GM19372 (cell line): ENCODE results near the gene MEGF11.
"Not testable (repeated sequence)": the region's sequence is repeated elsewhere in the genome, so short reads cannot be mapped to it uniquely, and the experiment has no call there.

Source experiments
- ATAC-seq: cut with Tn5 transposase; IDR thresholded peaks from one replicate; pipeline ENCODE4 v1.9.1; 2021; ENCODE audit warnings: mild to moderate bottlenecking, low read depth, moderate library complexity; ENCODE audit not compliant: unreplicated experiment

MEGF11 gene

GRCh38 chr15:66019368-66019767 lies 234.2 kb downstream of the MEGF11 start:
- ATAC-seq, result no peak

DNA sequence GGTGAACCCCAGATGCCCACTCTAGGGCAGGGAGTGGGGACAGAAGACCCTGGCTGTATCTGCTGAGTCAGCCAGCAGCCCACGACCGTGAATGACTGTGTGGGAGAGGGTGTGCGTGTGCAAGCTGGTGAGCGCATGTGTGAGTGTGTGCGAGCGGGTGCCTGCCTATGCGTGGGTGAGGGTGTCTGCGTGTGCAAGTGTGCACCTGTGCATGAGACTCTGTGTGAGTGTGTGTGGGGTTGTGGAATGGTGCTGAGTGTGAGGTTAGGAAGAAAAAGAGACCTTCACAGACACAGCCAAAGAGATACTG lies 235.1 kb downstream of the MEGF11 start:
- no peak for ATAC-seq

DNA sequence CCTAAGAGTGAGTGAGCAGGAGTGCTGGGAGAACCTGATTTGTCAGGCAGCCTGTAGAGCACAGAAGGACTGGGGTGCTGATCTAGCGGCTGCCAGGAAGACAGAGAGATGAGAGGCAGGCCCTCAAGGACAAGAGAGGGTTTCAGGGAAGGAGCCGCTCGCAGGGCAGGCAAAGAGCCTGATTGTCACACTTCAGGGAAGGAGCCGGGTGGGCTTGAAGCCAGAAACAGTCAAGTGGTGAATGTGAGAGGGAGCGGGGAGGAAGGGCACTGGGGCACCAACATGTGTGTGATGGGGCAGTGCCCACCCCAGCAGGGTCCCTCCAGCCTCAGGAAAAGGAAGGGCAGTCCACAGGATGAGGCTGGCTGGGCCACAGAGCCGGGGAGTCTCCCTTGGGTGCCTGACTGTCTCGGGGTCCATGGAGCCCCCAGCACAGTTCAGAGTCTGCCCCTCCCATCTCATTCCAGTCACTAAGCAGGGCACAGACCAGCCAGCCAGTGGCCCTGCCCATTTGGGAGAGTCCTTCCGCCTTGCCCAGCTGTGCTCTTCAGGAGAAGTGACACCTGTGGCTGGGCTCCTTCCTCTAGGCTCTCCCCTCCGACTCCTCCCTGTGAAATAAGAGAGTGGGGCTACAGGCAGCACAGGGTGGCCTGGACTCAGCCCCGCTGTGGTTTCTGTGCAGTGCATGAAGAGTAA lies 235.6 kb downstream of the MEGF11 start:
- ATAC-seq, result no peak

- ATAC-seq, result no peak
Observed at GRCh38 chr15:66017000-66017399, 236.6 kb downstream of the MEGF11 start.

GRCh38 chr15:66016199-66016598 lies 237.4 kb downstream of the MEGF11 start:
- no peak for ATAC-seq

GRCh38 chr15:66014635-66015182 lies 238.8 kb downstream of the MEGF11 start:
- ATAC-seq, result no peak

DNA sequence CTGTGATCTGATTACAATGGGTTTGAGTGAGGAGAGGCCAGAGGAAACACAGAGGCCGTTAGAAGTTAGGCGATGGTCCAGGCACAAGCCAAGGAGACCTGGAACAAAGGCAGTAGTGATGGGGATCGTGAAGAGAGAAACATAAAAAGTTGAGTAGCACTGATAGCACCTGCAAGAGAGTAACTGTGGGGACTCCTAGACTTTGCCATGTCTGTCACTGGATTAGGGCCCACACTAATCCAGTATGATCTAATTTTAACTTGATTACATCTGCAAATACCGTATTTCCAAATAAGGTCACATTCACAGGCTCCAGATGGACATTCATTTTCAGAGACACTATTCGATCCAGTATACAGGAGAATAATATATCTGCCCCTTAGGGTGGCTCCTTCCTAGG lies 239.5 kb downstream of the MEGF11 start:
- no peak for ATAC-seq

DNA sequence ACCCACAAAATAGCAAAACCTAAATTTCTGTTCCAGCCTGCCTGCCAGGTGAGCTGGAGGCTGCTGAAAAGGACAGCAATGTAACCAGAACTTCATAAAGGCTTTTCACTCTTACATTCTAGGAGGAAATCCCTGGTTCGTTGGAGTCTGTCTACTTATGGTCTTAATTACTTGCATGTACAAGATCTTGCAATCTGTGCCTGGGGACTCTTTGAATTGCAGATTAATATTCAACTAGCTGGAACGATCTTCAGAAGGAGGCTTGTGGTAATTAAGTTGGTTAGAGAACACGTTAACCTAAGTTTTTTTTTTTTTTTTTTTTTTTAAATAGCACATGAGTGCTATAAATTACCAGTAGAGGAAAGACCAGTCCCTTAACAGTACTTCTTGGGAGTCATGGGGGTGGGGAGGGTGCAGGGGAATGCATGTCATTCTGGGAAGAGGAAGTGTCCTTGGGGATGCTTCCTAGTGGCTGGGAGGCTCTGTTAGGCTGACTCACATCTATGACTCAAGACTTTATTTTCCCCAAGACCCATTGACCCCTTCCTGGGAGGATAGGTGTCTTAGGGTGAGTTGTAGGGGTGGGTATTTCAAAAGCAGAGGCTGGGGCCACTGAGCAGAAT lies 244.5 kb downstream of the MEGF11 start:
- no peak for ATAC-seq

DNA sequence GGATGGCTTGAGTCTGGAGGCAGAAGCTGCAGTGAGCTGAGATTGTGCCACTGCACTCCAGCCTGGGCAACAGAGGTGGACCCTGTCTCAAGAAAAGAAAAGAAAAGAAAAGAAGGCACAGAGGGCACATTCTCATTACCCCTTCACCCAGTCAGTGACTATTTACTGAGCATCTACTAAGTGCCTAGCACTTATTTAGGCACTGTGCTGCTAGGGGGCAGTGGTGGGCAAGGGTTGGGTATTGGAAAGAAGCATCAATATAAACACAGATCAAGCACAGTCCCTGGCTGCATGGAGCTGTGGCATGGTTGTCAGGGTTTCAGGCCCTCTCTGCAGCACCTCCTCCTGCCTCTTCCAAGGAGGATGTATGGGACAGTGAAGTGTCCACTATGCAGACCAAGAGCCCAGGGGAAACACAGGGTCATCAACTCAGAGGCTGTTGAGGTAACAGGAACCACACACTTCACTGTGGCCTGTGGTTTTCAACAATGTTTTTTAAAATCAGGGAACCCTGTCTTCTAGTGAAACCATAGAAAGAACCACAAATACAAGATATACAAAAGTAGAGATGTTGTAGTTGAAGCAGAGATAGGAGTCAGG lies 245.8 kb downstream of the MEGF11 start:
- ATAC-seq, result no peak

GRCh38 chr15:66006986-66007385 lies 246.6 kb downstream of the MEGF11 start:
- ATAC-seq, result no peak

DNA sequence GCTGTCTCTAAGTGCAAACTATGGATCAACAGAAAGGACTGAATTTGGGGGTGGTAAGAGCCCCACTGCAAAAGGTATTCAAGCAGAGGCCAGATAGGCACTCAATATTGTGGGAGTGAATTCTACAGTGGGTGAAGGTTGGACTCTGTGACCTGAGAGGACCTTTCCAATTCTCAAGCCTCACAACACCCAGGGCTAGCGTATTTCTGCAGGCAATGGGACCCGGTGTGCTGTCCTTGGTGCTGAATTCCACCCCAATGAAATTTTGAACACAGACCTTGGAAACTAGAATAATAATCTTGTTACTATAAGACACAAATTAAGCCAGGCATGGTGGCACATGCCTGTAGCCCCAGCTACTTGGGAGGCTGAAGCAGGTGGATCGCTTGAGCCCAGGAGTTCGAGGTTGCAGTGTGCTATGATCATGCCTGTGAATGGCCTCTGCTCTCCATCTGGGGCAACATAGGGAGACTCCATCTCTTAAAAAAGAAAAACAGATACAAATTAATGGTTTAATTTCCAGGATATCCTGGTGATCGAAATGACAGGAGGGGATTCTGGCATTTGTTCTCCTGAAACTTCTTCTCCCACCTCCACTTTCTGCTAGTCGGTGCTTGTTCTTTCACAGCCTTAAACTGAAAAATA lies 248.8 kb downstream of the MEGF11 start:
- ATAC-seq, result no peak

- not testable (repeated sequence) for ATAC-seq
Observed at GRCh38 chr15:66003129-66003528, 250.4 kb downstream of the MEGF11 start.

DNA sequence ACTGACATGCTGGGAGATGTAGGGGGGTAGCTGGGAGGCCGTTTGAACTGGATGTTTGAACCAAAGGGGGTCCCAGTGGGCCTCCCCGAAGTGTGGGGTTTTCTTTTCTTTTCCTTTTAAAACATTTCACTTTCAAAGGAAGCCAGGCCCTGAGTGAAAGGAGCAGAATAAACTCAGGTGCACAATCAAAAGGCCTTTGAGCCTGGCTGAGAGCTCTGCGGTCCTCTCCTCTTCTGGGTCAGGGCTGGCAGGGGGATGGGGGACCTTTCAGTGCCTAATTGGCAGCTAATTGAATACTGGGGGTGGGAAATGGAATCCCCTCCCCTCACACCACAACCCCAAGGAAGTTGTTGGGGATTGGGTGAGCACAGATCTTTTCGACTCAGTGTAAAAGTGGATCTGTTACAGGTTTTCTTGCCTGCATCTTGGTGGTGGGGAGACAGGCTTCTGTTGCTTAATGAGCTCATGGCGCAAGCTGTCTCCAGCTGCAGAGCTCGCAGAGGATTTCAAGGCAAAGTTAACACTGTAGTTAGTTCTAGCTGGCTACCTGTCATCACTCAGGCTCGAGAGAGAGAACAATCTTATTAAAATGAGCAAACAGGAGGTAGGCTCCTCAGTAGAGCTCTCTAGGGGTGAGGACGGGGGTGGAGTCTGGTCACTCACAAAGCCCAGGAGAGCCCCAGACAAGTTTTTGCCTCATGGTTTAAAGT lies 251.7 kb downstream of the MEGF11 start:
- ATAC-seq, result no peak

- ATAC-seq, result no peak
Observed at GRCh38 chr15:66001042-66001441, 252.5 kb downstream of the MEGF11 start.

- no peak for ATAC-seq
Observed at GRCh38 chr15:65998486-65998885, 255.1 kb downstream of the MEGF11 start.

DNA sequence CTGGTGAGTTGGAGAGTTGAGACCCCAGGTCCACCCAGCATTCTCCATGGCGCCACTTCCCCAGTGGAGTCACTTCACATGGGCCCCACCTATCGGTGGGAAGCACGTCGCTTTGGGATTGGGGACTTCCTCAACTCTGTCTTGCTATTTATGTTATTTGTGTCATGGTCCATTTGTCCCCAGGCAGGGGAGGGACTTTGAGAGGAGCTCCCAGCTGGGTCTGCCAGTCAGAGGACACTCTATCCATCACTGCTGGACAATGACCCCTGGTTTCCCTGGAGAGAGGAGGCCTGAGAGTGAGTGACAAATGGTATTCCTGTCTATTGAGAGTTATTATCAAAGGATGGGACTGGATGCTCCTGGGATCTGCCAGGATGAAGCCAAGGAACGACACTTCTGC lies 256.6 kb downstream of the MEGF11 start:
- ATAC-seq, result no peak

GRCh38 chr15:65994832-65995231 lies 258.7 kb downstream of the MEGF11 start:
- ATAC-seq, result no peak

DNA sequence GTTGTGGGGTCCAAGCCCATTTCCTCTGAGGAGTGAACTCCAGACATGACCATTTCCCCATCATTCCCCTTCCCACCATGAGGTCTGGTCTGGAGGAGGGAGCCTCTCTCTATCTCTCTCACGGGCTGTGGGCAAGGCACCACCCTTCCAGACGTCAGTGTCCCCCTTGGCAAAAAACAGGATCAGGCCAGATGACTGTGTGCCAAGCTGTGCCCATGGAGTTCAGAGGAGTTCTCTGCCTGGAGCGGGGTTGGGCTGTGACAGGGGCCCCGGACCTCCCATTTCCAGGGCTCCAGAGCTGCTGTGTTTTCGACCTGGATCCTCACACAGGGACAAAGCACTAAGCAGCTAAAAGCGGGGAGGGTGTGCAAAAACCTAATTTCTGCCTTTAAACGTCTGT lies 259.8 kb downstream of the MEGF11 start:
- no peak for ATAC-seq

GRCh38 chr15:65993236-65993635 lies 260.3 kb downstream of the MEGF11 start:
- no peak for ATAC-seq

- ATAC-seq, result no peak
Observed at GRCh38 chr15:65991721-65992483, 261.6 kb downstream of the MEGF11 start.
